HG03378 (cell line): Measurements from ENCODE around the gene SPATA17.

Experiments used
- ATAC-seq: cut with Tn5 transposase; IDR thresholded peaks from one replicate; pipeline ENCODE4 v1.9.1; 2021; ENCODE audit warnings: mild to moderate bottlenecking, moderate library complexity; ENCODE audit not compliant: unreplicated experiment

SPATA17 gene

GRCh38 chr1:217910203-217910602 is 279.1 kb downstream of the SPATA17 start:
- ATAC-seq, result no peak

- ATAC-seq, result no peak
These were observed 279.7 kb downstream of the SPATA17 start for GRCh38 chr1:217910791-217911320.

- no peak for ATAC-seq
These were observed 280.8 kb downstream of the SPATA17 start for GRCh38 chr1:217911908-217912307.

GRCh38 chr1:217917281-217917887 is 286.2 kb downstream of the SPATA17 start:
- no peak for ATAC-seq

GRCh38 chr1:217919683-217920388 is 288.7 kb downstream of the SPATA17 start:
- ATAC-seq, result no peak
